Left forelimb (tissue), 1 donor: ENCODE data around the gene NRCAM.
"Not testable (repeated sequence)": the region's sequence is repeated elsewhere in the genome, so short reads cannot be mapped to it uniquely, and the experiment has no call there.

Experiments
- DNase-seq: peaks from one replicate; pipeline ENCODE4 v3.0.0-alpha.2; 2018; ENCODE audit warnings: low spot score

The NRCAM gene

DNA sequence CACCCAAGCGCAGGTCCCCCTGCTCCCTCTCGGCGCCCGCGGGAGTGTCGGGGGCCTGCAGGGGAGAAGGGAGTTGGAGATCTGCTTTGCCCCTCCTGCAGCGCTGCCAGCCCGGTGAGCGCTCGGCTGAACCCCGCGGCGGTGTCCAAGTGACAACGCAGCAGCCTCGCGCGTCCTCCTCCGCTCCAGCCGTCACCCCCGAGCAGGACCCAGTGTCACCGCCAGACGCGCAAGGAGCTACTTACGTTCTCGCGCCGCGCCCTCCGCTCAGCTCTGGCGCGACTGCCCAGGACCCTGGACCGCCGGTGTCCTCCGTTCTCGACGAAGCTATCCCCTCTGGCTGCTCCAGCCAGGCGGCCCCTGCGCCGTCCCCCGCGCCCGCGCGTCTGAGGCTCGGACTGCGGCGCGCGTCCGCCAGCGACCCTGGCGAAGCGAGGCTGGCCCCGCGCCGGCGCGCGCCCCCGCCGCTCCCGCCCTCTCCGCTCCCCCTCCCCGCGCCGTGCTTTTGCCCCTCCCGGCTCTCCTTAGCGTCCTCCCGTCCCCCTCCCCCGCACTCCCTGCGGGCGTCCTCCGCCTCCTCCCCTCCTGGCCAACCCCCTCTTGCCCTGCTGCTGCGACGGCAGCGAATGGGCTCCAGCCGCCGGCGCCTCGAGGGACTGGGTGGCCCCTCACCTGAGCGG is at the start of gene NRCAM:
Gene NRCAM, minus strand, starts transcription at position 439 of the 680 bp plus-strand sequence. CDS start 216,372 bp downstream, outside the sequence.
- peak; percentile 76 for DNase-seq

DNA sequence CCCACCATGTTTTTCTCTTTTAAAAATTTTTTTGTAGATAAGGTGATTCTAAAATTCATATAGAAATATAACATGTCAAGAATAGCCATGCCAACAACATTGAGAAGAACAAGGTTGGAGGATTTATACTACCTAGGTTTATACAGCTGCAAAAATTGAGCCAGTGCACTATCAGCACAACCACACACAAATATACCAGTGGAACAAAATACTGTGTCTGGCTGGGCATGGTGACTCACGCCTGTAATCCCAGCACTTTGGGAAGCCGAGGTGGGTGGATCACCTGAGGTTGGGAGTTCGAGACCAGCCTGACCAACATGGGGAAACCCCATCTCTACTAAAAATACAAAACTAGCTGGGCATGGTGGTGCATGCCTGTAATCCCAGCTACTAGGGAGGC is 48.3 kb upstream of the NRCAM start:
- not testable (repeated sequence) for DNase-seq

DNA sequence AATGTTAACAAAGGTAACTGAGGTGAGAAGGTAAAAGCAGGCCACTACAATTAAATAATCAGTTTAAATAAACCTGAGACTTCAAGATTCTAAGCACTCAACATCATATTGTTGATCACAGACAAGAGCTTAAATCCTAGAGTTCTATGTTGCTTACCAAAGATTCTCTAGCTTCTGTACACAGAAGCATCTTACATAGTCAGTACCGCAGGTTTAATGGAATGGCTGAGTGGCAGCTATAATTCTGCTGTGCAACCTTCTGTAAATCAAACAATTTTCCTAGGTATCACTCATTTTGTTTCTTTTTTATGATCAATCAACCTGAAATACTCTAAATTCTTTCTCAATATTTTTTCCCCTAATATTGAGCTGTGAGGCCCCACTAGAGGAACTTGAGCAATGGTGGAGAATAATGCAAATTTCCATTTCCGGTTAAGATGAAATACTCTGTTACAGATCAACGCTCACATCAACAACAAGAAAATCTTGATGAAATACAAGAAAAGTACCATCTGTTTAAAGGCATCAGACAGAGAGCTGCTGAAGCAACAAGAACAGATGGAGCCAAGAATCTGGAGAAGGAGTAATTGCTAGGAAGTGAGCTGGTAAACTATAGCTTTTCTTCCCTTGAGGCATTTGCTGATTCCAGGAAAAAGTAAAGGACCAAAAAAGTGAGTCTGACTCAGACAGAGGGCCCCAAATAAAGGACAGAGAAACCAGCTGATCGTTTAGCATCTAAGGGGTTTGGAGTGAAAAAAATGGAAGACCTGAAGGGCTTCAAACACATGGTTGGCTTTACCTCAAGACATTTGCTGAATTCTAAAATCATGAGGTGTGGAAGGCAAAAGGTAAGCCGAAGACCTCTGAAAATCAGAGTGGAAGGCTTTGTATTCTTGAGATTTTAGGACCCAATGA is 47.1 kb upstream of the NRCAM start:
- no peak for DNase-seq

GRCh38 chr7:108499566-108499965 is 43.3 kb upstream of the NRCAM start:
- DNase-seq, result no peak

- DNase-seq, result no peak
Measured at GRCh38 chr7:108498481-108498880, 42.2 kb upstream of the NRCAM start.

GRCh38 chr7:108497082-108497725 is 41.0 kb upstream of the NRCAM start:
- DNase-seq, result no peak

DNA sequence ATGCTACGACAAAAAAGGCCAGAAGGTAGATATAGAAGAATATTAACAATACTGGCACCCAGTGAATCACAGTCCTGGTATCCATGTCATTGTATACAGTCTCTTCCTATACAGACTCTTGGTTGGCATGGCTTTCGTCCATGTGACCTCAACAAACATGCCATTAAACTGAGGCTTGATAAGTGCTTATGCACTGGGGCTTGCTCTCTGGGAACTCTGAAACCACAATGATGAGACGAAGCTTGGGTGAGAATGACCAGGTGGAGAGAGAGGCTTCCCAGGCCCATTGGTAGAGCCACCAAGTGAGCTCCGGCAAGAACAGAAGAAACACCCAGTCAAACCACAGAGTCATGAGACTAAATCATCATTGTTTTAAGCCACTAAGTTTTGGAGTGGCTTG is 36.5 kb upstream of the NRCAM start:
- no peak for DNase-seq

DNA sequence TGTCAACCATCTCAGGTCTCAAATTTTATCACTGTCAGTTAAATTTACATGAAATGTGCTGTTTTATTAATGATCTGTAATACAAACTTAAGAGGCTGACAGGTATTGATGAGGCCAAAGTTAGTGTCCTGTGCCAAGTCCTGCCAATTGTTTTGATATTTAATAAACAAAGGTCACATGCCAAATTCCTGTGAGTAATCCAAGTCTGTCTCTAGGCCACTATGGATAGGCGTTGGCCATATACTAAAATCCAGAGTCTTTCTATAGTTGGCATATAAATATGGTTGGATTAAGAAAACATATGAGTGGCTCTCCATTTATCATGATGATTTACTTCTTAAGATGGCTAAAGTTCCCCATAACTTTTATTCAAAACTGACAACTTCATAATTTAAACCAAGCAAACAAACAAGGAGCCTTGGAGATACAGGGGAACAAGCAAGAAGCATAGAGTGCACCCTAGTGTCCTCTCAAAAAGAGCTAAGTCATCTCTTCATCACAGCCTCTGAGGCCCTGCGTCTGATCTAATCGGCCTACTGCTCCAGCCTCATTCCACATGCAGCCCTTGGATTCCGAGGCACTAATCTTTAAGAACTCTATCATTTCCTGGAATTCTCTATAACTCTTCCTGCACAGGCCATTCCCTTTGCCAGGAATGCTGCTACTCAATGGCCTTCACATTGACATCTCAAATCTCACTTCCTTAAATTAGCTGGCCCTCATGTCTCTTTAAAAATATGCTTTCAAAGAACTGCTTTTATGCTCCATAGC is 32.7 kb upstream of the NRCAM start:
- DNase-seq, result no peak

- no peak for DNase-seq
Measured at GRCh38 chr7:108487646-108488045, 31.4 kb upstream of the NRCAM start.

DNA sequence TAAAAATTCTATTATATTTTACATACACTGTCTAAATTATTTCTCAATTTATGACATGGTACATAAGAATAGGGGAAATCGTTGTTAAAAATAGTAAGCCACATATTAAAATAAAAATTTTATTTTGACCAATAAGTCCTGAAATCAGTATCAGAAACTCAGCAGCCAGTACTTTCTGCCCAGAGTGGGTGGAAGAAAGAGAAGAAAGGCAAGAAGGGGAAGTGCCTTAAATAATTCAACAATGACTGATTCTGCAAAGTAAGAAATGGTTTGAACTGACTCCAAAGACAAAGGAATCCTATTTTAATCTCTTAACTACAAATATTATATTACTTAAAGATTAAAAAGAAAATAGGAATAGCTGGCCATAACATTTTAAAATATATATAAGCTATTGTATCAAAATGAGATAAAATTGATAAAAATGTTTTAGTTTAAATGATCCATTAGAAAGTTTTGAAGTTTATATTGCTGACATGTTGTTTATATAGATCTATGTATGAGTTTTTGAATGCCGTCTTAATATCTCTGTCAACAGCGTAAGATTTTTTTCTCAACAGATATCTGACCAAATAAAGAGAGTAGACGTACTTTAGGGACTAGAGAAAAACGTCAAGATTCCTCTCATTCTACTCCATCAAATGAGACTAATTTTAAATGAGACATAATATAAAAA is 30.2 kb upstream of the NRCAM start:
- no peak for DNase-seq

GRCh38 chr7:108484137-108484536 is 27.9 kb upstream of the NRCAM start:
- DNase-seq, result no peak

- DNase-seq, result no peak
Measured at GRCh38 chr7:108480311-108480710, 24.1 kb upstream of the NRCAM start.

DNA sequence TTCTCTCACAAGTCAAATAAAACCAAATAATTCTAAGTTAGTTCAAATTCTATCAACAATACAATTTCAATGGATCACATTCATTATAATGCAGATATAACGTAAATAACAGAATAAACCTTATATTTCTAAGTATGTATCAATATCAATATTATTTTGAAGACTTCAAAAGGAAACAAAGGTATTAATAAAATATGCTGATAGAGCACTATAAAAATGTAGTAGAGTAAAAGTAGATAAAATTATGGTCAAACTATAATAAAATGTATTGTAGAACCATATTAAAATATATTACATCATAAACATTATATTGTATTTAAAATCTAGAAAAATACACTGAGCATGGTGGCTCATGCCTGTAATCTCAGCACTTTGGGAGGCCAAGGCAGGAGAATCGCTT is 23.5 kb upstream of the NRCAM start:
- DNase-seq, result no peak

DNA sequence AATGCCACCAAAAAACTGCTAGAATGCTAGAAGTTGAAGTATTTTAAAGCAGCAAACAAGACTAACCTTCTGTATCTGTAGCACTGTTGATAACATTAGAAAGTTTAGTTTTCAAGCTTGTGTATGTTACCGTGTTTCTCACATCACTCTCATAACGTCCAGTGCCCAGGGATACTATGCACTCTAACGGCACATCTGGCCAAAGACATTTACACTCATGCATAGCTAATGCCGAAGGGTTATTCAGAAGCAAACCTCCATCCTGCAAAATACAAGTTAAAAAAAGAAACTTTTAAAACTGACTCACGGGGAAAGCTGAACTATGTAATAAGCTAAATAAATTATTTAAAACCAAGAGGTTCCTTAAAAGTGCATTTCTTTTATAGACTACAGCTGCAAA is 22.9 kb upstream of the NRCAM start:
- no peak for DNase-seq

DNA sequence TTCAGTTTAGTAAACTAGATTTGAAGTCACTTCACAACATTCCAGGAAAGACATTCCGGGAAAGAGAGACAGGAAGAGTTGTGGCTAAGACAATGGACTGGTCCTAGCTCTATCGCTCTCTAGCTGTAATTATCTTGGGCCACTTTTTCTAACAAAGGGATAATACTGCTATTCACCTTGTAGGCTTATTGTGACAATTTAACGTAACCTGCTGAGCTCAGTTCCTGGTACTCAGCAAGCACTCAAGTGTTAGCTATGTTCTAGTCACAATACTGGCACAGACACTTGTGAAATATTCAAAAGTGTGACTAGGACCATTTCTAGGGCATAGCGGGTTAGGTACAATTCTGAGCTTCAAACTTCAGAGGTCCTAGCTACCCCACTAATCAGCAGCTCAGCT is 12.0 kb upstream of the NRCAM start:
- DNase-seq, result no peak

- no peak for DNase-seq
Measured at GRCh38 chr7:108467391-108467790, 11.2 kb upstream of the NRCAM start.

- DNase-seq, result not testable (repeated sequence)
Measured at GRCh38 chr7:108466322-108466721, 10.1 kb upstream of the NRCAM start.

DNA sequence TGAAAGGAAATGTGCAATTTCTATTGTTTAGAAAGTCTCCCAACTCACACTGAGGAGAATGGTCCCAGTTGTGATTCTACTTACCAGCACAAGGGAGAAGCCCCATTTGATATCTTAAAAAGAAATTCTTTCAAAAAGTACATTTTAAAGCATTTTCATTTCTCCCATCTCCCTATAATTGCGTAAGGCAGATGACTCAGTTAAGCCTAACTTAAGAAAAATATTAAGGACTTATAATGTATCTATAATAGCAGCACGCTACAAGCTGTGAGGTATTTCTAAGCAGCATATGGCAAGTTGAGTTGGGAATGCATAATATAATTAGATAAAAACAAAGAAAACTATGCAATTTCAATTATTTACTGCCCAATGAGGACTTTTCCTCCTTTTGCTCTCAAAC is 8.5 kb upstream of the NRCAM start:
- DNase-seq, result no peak

- no peak for DNase-seq
Measured at GRCh38 chr7:108463613-108464012, 7.4 kb upstream of the NRCAM start.

DNA sequence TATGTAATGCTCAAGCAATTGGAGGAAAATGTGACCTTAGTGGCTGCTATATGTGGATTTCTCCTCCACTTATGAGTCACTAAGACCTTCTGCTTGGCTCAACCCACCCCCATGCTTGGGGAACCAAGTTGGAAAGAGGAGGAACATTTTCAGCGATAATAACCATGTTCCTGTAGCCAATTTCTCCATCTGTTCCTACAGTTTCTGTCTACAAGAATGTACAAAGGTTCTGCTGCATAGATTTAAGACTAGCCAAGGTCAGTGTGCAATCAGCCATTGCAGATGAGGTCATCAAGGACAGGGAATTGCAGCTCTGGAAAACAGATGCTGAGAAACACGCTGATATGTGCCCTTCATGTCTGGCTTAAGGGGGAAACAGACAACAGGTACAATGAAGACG is 5.6 kb upstream of the NRCAM start:
- no peak for DNase-seq

GRCh38 chr7:108460964-108461363 is 4.7 kb upstream of the NRCAM start:
- DNase-seq, result no peak
